Hepatic stellate cell (primary cell): ENCODE results near the gene NR2C1.

Experiments used
- DNase-seq: peaks from one replicate; pipeline ENCODE4 v3.0.0; 2011; ENCODE audit warnings: low spot score

Gene NR2C1

DNA sequence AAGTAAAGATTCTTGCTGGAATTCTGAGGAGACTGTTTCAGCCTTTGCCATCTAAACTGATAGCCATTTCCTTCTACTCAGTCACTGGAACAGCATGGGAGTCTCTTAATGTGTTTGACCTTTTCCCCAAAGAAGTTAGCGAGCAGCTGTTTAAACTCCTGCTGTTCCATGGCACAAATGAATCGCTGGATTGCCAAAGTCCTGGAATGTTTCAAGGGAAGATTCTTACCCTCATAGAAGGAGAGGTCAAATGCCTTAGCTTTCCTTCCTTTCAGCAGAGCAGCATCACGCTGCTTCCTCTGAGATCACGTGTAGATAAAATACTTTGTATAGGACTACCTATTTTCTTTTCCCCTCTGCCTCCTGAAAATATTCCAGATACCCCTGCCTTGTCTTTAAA lies 10.5 kb upstream of the NR2C1 start:
- peak; percentile 77 for DNase-seq

DNA sequence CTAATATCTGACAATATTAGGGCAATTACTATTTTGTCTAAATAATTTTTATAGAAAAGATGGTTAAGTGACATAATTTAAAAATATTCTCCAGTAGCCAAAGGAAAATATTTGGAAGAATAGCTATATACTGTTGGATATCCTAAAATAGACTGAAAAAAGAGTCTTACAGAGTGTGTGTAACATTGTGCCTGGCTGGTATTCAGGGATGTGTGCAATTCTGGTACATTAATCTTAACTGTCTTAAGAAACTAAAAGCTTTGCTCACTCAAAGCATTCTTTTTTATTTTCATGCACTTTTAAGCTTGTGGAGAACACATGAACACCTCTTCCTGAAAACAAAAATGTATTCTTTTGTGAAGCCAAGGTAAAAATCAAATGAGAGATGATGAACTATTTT lies 10.1 kb upstream of the NR2C1 start:
- DNase-seq, result no peak

DNA sequence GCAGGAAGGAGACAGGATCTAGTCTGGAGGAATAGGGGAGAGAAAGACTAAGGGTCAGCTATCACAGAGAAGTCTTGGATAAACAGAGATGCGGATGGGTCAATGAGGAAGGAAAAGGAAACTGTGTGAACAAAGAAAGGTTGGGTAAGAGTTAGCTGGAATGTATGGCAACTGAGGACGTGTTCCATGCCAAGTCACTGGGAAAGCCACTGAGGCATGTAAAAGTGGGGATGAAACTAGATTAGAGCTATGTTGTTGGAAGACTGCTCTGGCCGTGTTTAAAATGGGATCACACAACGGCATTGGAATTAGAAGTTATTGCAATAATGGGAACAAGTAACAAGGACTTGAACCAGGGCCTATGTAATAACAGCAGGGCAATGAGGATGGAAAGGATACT lies 3.9 kb upstream of the NR2C1 start:
- DNase-seq, result no peak

DNA sequence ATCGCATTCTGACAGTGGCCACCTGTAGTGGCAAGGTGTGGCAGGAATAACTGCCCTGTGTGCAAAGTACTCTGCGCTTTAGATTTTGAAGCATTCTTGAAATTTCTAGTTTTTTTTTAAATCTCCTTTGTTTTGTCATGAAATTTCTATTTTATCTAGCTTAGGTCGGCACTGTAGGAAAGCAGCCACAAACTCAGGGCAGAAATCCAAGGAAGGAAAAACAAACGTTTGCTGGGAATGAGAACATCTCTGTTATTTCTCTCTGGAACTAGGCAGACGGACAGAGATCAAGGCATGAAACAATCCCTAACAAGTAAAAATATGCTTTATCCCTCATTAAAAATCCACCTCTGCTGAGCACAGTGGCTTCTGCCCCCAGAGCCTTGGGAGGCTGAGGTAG lies 1.3 kb upstream of the NR2C1 start:
- DNase-seq, result no peak

DNA sequence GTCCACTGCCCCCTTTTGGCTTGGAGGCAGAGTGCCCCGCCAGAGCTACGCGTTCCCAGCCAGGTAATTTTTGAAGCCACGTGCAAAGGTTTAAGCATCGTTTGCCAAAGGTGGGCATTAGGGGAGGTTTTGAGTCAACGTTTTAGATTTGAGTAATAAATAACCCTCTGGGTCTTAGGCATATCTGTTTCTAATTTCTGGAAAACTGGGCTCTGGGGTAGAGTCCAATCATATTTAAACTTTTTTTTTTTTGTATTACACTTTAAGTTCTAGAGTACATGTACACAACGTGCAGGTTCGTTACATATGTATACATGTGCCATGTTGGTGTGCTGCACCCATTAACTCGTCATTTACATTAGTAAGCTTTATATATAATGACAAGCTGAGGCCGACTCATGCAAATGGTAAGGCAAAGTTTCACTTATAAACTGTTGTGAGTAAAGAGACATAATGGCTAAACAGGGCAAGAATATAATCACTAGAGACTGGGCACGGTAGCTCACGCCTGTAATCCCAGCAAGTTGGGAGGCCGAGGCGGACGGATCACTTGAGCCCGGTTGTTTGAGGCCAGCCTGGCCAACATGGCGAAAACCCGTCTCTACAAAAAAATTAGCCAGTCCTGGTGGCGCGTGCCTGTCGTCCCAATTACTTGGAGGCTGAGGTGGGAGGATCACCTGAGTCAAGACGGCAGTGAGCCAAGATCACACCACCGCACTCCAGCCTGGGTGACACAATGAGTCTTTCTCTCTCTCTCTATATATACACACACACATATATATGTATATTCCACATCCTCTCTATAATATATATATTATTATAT lies 491 bp upstream of the NR2C1 start:
- DNase-seq, result no peak

DNA sequence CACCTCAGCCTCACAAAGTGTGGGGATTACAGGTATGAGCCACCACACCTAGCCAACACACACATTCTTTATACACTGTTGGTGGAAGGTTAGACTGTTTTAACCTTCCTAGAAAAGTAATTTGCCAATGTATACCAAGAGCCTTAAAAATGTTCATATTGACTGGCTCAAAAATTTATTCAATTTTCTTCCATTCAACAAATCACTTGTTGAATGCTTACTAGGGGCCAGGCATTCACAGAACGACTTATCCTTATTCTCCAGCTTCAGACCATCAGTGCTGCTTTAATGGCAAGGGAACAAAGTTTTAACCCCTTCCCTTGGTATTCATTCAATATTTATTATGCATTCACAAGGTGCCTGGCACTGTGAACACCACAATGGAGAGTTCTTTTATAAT lies 3.0 kb downstream of the NR2C1 start:
- no peak for DNase-seq

DNA sequence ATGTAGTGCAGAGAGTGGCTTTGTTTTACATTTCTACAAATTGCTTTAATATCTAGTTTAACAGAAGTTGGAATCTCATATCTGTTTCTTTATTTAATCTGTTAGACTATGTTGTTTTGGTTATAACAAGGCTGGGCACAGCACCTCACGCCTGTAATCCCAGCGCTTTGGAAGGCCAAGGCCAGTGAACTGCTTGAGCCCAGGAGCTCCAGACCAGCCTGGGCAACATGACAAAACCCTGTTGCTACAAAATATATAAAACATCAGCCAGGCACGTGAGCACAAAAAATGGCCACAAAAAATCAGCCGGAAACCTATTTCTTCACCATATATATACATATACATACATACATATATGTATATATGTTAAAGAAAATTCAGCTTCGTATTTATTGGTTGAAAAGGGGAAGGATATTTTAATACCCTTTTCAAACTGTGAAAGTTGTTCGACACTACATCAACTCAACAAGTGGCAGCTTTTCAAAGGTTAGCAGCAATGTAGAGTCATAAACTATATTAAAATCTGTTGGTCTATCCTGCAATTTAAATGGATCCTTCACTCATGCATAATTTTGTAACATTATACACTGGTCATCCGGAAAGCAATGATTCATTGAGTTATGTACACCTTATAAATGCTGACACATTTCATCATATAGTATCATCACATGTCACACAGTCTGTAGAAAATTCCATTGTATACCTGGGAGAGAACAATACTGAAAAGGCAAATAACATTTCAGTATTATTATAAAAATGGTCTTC lies 7.1 kb downstream of the NR2C1 start:
- no peak for DNase-seq

DNA sequence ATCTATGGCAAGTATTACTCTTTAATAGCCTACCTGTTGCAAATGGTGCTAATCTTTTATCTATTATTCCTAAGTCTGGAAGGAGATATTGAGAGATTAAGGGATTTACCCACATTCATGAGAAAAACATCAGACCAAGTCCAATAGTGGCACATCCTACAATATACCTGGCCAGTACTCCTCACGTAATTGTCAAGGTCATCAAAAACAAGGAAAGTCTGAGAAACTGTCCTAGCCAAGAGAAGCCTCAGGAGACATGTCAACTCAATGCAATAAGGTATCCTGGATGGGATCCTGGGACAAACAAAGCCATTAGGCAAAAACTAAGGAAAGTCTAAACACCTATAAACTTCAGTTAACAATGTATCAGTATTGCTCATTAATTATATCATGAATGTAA lies 12.5 kb downstream of the NR2C1 start:
- no peak for DNase-seq

DNA sequence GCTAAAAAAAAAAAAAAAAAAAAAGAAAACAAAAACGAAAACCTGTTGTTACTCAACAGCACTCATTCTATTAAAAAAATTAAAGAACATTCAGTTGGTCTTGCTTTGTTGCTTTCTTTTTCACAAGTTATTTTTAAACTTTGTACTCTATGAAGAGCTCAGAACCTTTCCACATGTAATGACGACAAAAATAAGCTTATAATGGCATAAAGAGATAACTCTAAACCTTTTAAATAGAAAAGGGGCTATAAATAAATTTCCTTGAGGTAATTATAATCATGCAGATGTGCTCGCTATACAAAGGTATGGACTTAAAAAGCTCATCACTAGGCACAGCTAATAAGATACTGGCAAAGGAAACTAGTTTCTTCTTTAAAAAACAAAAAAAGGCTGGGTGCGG lies 13.4 kb downstream of the NR2C1 start:
- DNase-seq, result no peak

DNA sequence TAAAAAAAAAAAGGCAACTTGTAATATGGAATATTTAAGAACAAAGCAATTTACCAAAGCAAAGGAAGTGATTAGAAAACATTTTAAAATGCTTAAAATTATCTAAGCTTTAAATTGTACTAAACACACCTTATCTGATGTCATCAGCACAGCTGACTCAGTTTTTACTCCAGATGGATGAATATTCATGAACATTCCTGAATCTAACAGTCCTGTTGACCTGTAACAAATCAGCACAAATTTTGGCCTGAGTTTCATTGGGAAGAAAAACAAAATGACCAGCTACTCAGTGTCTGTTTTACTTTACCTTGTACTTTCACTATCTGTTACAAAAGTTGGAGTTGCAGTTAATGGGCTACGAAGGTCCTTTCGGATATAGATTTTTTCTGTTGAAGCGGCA lies 16.0 kb downstream of the NR2C1 start:
- no peak for DNase-seq

DNA sequence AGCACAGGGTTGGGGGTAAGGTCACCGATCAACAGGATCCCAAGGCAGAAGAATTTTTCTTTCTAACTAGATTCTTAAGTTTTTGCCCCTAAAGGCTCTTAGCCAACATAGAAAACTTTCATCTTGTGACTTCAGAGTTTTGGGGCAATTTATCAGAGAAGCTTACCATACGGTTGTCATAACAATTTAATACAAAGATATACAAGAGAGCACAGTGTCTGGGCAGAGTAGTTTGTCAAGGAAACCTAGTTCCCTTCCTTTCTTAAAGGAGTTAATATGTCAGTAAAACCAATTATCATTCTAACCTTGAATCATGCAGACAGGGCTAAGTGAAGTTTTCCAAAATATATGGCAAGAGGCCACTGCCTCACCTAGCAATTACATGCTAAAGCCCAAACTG lies 18.4 kb downstream of the NR2C1 start:
- DNase-seq, result no peak

DNA sequence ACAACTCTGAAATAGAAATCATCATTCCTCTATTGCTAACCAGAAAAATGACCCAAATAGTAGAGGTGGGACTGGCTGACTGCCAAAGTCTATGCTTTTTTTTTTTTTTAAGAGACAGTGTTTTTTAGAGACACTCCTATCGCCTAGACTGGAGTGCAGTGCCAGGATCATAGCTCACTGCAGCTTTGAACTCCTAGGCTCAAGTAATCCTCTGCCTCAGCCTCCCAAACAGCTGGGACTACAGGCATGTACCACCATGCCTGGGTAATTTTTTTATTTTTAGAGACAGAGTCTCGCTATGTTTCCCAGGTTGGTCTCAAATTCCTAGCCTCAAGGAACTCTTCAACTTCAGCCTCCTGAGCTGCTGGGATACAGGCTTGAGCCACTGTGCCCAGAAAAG lies 19.2 kb downstream of the NR2C1 start:
- no peak for DNase-seq

DNA sequence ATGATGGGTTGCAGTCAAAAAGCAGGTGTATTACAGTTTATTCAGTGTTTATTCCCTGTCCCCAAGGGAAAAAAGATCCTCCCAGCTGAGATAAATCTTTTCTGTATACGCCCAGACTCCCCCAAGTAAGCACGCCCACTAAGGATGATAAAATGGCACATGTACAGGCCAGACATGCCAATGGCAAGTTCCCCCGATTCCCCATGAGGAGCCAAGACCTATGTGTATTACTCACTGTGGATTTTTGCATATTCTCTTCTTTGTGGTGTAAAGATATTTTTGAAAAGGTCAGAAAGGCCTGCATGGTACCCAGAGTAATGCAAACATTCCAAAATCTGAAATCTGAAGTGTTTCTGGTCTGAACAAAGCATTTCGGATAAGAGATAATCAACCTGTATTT lies 22.2 kb downstream of the NR2C1 start:
- no peak for DNase-seq

DNA sequence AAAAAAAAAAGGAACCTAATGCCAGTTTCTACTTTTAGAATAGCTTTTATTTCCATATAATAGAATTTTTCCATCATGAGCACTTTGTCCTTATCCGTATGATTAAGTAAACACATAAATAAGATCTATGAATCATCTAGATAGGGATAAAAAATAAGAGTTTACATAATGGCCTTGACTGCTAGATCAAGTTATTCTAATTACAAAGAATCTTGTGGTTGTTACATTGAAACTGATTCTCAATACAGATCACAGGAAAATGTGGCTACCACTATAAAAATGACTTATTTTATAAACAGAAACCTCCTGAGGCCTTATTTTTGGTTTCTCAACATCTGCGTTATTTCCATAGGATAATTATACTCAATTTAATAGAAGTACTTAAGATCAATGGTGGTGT lies 35.5 kb downstream of the NR2C1 start:
- no peak for DNase-seq

DNA sequence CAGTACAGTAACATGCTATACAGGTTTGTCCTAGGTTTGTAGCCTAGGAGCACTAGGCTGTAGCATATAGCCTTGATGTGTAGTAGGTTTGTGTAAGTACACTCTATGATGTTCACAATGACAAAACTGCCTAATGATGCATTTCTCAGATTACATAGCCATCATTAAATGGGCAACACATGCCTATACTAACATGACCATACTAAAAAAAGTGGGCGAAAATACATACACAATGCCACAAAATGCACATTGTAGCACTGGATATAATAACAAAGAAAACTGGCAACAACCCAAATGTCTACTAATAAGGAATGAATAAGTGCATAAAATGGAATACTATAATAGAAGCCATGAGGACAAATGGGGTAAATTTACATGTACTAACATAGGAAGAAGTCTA lies 38.7 kb downstream of the NR2C1 start:
- DNase-seq, result no peak

DNA sequence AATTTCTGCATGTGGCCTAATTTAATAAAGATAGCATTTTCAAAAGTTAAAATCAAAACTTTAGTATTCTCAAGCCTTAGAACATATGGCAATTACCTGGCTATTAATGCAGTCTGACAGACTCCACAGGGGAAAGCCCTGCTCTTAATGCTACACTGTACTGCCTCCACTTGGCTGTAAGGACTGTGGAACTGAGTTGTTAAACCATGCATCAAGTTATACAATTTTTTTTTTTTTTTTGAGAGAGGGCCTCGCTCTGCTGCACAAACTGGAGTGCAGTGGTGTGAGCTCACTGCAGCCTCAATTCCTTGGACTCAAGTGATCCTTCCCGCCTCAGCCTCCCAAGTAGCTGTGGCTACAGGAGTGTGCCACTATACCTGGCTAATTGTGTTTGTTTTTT lies 50.9 kb downstream of the NR2C1 start:
- DNase-seq, result no peak

DNA sequence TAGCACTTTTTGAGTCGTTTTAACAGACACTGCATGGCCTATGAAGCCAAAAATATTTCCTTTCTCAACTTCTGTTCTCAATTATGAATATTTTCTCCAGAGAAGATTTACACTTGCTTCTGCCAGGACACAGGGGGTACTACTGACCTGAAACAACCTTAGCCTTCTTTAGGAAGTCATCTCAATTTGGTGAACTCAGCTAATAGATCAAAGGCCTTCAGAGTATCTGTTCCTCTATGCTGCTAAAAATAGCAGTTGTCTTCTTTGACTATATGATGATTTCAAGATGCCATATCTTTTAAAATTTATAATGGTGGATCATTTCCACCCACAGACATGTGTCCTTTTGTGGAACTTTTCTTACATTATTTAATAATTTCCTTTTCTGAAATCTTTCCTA lies 55.9 kb downstream of the NR2C1 start:
- no peak for DNase-seq

DNA sequence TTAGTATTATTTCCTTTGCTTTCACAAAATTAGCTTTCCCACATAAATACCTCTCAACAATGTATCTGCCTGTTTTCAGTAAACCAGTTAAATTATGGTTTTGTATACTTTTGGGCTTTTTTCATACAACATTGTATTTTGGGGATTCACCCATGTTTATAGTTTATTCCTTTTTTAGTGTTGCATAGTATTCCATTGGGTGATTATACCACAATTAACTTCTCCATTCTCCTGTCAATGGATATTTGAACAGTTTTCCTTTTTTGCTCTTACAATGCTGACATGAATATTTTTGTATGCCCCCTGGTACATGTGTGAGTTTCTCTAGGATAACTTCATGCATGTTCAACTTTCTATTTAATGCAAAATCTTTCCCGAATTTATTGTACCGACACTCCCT lies 57.3 kb downstream of the NR2C1 start:
- DNase-seq, result no peak

DNA sequence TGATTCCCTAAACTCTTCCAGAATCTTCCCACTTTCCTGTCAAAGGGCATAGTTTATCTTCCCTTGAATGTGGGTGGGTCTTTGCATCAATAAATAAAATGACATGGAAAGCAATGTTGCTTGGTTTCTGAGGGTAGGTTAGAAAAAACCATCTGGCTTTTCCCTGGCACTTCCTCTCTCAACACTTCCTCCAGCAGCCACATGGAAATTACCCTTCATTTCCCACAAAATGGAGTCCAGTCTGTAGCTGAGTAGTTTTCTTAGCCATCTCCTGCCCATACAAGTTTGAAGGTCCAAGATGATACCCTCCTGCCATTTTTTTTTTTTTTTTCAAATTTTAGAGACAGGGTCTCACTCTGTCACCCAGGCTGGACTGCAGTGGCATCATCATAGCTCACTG lies 58.9 kb downstream of the NR2C1 start:
- DNase-seq, result no peak

DNA sequence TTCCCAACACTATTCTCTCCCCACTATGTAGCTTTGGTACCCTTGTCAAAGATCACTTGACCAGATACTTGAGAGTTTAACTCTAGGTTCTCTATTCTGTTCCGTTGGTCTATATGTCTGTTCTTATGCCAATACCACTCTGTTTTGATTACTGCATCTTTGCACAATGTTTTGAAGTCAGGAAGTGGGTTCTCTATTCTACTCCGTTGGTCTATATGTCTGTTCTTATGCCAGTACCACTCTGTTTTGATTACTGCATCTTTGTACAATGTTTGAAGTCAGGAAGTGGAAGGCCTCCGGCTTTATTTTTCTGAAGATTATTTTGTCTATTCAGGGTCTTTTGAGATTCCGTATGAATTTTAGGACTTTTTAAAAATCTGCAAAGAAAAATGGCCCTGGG lies 67.2 kb downstream of the NR2C1 start:
- no peak for DNase-seq

DNA sequence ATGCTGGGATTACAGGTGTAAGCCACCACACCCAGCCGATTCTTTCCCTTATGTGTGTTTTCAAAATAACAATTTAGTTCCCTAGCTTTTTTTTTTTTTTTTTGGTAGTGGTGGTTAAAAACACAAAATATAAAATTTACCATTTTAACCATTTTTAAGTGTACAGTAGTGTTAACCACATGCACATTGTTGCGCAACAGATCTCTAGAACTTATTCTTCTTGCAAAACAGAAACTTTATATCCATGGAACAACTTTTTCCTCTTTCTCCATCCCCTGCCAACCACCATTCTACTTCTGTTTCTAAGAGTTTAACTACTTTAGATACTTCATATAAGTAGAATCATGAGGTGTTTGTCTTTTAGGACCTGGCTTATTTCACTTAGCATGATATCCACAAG lies 68.8 kb downstream of the NR2C1 start:
- no peak for DNase-seq

DNA sequence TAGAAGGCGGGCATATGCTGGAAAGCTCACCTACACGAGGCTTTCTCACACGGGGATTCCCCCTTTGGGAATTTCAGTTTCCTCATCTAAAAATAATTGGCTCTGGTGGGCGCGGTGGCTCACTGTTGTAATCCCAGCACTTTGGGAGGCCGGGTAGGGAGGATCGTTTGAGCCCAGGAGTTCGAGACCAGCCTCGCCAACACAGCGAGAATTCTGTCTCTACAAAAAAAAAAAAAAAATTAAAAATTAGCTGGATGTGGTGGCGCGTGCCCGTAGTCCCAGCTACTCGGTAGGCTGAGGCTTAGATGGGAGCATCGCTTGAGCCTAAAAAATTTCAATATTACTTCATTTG lies 69.5 kb downstream of the NR2C1 start:
- DNase-seq, result no peak

DNA sequence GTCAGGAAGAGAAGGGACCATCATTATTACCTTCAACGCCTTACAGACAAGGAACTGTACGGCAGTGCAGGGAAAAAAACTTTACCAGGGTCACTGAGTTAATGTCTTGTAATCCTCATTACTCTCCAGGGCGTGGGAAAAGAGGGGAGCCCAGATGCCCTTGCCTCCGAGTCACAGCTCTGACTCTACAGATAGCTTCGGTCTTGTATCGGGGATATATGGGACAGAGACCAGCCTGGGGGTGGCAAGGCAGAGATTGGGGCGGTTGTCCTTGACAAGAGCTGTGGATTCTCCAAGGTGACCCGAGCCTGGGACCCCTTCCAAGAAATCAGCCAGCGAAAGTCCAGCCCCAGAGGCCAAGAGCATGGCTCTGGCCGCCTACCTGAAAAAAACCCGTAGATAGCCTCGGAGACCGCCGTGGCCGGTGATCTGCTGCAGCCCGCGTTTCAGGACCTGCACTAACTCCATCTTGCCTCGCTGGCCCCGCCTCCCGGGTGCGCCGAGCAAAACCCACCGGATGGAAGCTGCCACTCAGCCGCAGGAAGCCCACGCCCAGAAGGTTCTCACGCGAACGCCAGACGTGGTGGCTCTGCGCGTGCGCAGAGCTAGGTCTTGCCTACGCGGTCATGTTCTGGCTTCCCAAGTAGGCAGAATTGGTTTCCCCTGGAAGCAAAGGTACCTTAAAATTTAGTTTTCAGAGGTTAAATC lies 70.1 kb downstream of the NR2C1 start, which contains the start of gene NDUFA12:
Gene NDUFA12 (minus strand): TSS at position 485 of the 708 bp plus-strand sequence. CDS start 17 bp downstream, at position 468.
- peak; percentile 92 for DNase-seq
